ENCODE measurements around the gene YPEL2. TPM values are rescaled to one million over a fixed set of nuclear protein-coding genes. Genes with fewer than 3 reads are reported as not detected.

YPEL2 gene
- total and polyA plus RNA-seq, 2 of the 13 experiments (the other 11 are each of a cell fraction or from before 2014, with no cell fraction given): 8.5 to 21.1 TPM

DNA sequence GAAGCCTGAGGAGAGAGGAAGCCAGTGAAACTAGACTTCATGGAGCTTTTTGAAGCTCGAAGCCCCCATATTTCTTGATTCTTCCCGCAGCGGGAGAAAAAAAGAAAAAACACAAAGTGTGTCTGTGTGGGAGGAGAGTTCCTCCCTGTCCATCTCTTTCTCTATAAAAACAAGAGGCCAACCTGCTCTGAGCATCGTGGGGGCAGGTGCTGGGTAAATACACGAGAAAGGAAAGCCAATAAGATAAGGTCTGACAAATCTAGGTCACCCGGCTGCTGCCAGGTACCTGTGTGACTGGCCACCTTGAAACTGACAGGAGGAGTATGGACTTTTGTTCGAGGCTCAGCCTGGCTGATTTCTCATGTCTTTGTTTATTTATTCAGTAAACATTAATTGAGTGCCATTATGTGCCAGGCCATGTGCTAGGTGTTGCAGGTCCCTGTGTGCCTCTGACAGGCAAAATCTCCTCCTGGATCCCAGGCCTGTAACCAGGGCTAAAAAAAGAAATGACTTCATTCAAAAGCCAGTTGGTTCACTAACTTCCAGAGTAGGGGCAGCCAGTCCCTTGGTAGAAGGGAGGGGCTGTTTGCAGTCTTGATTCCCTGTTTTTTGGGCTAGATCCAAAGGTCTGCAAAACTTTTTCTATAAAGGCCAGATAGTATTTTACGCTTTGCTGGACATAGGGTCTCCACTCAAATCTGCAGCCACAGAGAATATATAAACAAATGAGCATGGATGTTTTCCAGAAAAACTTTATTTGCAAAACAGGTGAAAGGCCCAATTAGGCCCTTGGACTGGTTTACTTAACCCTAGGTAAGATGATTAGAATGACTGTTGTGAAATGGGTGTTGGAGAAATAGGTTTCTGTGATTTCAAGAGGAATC lies 35.6 kb downstream of the YPEL2 start (continued):
- peak; percentile 35 for TF ChIP-seq U2AF1 (optimal IDR thresholded peaks at IDR 0.05; ENCODE audit: low read depth, low read length)
- TF ChIP-seq ZBED4 (CRISPR knock-in tag; IDR thresholded peaks at IDR 0.05; ENCODE audit: borderline replicate concordance): peak; percentile 75
- TF ChIP-seq ONECUT2 (CRISPR knock-in tag; IDR thresholded peaks at IDR 0.05): peak; percentile 73
- TF ChIP-seq ZNF430 (CRISPR knock-in tag; IDR thresholded peaks at IDR 0.05): peak; percentile 94
- no peak for TF ChIP-seq NFKB2 (CRISPR knock-in tag; IDR thresholded peaks at IDR 0.05; ENCODE audit: borderline replicate concordance)
- no peak for TF ChIP-seq NBN (conservative IDR thresholded peaks at IDR 0.05)
- TF ChIP-seq MEIS2 (CRISPR knock-in tag; IDR thresholded peaks at IDR 0.05): peak; percentile 99
- TF ChIP-seq ATF4 (CRISPR knock-in tag; IDR thresholded peaks at IDR 0.05): peak in 1 of 2 experiments; percentile 74; a peak in 2 of 4 replicates
- TF ChIP-seq, protein P1, sequence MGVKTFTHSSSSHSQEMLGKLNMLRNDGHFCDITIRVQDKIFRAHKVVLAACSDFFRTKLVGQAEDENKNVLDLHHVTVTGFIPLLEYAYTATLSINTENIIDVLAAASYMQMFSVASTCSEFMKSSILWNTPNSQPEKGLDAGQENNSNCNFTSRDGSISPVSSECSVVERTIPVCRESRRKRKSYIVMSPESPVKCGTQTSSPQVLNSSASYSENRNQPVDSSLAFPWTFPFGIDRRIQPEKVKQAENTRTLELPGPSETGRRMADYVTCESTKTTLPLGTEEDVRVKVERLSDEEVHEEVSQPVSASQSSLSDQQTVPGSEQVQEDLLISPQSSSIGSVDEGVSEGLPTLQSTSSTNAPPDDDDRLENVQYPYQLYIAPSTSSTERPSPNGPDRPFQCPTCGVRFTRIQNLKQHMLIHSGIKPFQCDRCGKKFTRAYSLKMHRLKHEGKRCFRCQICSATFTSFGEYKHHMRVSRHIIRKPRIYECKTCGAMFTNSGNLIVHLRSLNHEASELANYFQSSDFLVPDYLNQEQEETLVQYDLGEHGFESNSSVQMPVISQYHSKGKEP (CRISPR knock-in tag; IDR thresholded peaks at IDR 0.05): no peak
- TF ChIP-seq ZBTB42 (CRISPR knock-in tag; IDR thresholded peaks at IDR 0.05): peak; percentile 67
- peak; percentile 91 for TF ChIP-seq TCF7 (IDR thresholded peaks at IDR 0.05; ENCODE audit: low read depth)
- no peak for TF ChIP-seq ZBTB1 (CRISPR knock-in tag; IDR thresholded peaks at IDR 0.05; ENCODE audit: borderline replicate concordance)
- TF ChIP-seq MIER3 (CRISPR knock-in tag; IDR thresholded peaks at IDR 0.05; ENCODE audit: borderline replicate concordance): peak; percentile 91; the same call in 1 of the 2 replicates
- no peak for TF ChIP-seq ATM (IDR thresholded peaks at IDR 0.05; ENCODE audit: borderline replicate concordance)
- TF ChIP-seq KDM1A (CRISPR knock-in tag; IDR thresholded peaks at IDR 0.05): peak; percentile 88
- no peak for TF ChIP-seq IKZF4 (CRISPR knock-in tag; IDR thresholded peaks at IDR 0.05; ENCODE audit: borderline replicate concordance, low read depth, not compliant biosample characterization)
- TF ChIP-seq ZFP36 (IDR thresholded peaks at IDR 0.05; ENCODE audit: borderline replicate concordance, low read depth, low read length, partially characterized antibody): no peak
- TF ChIP-seq HMG20A (CRISPR knock-in tag; IDR thresholded peaks at IDR 0.05; ENCODE audit: borderline replicate concordance): peak; percentile 91
- peak; percentile 10; the same call in 1 of the 2 replicates for TF ChIP-seq ZNF747 (CRISPR knock-in tag; IDR thresholded peaks at IDR 0.05; ENCODE audit: borderline replicate concordance)
- TF ChIP-seq TBX2 (CRISPR knock-in tag; IDR thresholded peaks at IDR 0.05; ENCODE audit: borderline replicate concordance): peak; percentile 99
- peak; percentile 97; the same call in 2 of the 3 replicates for TF ChIP-seq MXI1 (IDR thresholded peaks at IDR 0.05; ENCODE audit: borderline replicate concordance, low read depth, low read length)
- TF ChIP-seq ELF3 (CRISPR knock-in tag; IDR thresholded peaks at IDR 0.05): peak; percentile 86
- TF ChIP-seq HDAC1 (CRISPR knock-in tag; IDR thresholded peaks at IDR 0.05): peak; percentile 97
- peak; percentile 73; the same call in 1 of the 2 replicates for TF ChIP-seq MBD4 (IDR thresholded peaks at IDR 0.05; ENCODE audit: borderline replicate concordance, low read length)
